ENCODE data around the gene NSRP1. TPM values are rescaled to one million over a fixed set of nuclear protein-coding genes. Genes with fewer than 3 reads are reported as not detected.
A peak's percentile ranks its signal among the peaks of the same experiment; 100 is the strongest.

The NSRP1 gene
- total RNA-seq, 1 experiment from 2014 or later = 22.8 TPM

DNA sequence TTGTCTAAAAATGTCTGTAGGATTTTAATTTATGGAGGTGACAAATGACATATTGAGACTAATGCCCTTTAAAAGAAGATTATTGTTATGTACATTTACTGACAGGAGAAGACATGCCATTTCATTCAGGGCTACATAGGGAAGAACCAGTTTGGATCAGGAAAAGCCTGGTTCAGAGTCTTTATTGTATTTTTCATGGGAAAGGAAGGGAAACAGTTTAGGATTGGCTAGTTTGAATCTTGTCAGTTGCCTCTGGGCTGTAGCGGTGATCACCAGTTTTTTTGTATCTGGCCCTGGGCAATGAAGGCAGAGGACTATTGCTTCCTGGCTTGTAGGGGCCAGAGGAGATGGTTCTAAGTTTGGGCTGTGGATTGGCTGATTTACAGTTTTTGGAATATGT, 31.8 kb downstream of the NSRP1 start:
- Mint-ChIP-seq H3K4me3 (no peak overlapping the region), H3K4me1 (peaks cover 8% of the 10 kb centered on the region), H3K27me3 (ENCODE audit: low read depth) (no peaks in the 10 kb centered on the region), H3K36me3 (0 out of 2 replicates have a peak, but pooled peaks cover 2% of the 10 kb centered on the region), H3K27ac (peak overlapping the region; percentile 33), H3K9me3 (no peaks in the 10 kb centered on the region)
- CTCF ChIA-PET = interaction anchor here (1.1 kb wide), 1 partner anchor 23 kb away, joined by 4 read pairs; no protein-coding TSS in a partner anchor
- TF ChIP-seq, protein P1, sequence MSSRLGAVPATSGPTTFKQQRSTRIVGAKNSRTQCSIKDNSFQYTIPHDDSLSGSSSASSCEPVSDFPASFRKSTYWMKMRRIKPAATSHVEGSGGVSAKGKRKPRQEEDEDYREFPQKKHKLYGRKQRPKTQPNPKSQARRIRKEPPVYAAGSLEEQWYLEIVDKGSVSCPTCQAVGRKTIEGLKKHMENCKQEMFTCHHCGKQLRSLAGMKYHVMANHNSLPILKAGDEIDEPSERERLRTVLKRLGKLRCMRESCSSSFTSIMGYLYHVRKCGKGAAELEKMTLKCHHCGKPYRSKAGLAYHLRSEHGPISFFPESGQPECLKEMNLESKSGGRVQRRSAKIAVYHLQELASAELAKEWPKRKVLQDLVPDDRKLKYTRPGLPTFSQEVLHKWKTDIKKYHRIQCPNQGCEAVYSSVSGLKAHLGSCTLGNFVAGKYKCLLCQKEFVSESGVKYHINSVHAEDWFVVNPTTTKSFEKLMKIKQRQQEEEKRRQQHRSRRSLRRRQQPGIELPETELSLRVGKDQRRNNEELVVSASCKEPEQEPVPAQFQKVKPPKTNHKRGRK (CRISPR knock-in tag; IDR thresholded peaks at IDR 0.05; ENCODE audit: borderline replicate concordance) = no peak
- TF ChIP-seq OVOL2 (CRISPR knock-in tag; IDR thresholded peaks at IDR 0.05; ENCODE audit: borderline replicate concordance) (no peak), CTCF (IDR thresholded peaks at IDR 0.05) (no peak), MXD4 (CRISPR knock-in tag; IDR thresholded peaks at IDR 0.05; ENCODE audit: borderline replicate concordance) (no peak), SOX15 (CRISPR knock-in tag; IDR thresholded peaks at IDR 0.05) (no peak), NR1H2 (CRISPR knock-in tag; IDR thresholded peaks at IDR 0.05) (no peak), EMX1 (CRISPR knock-in tag; IDR thresholded peaks at IDR 0.05) (no peak), E2F4 (CRISPR knock-in tag; IDR thresholded peaks at IDR 0.05; ENCODE audit: borderline replicate concordance, low read depth) (no peak)
- TF ChIP-seq, protein P2, sequence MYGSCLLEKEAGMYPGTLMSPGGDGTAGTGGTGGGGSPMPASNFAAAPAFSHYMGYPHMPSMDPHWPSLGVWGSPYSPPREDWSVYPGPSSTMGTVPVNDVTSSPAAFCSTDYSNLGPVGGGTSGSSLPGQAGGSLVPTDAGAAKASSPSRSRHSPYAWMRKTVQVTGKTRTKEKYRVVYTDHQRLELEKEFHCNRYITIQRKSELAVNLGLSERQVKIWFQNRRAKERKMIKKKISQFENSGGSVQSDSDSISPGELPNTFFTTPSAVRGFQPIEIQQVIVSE (CRISPR knock-in tag; IDR thresholded peaks at IDR 0.05; ENCODE audit: borderline replicate concordance) = no peak
- TF ChIP-seq, protein P3, sequence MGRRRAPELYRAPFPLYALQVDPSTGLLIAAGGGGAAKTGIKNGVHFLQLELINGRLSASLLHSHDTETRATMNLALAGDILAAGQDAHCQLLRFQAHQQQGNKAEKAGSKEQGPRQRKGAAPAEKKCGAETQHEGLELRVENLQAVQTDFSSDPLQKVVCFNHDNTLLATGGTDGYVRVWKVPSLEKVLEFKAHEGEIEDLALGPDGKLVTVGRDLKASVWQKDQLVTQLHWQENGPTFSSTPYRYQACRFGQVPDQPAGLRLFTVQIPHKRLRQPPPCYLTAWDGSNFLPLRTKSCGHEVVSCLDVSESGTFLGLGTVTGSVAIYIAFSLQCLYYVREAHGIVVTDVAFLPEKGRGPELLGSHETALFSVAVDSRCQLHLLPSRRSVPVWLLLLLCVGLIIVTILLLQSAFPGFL (CRISPR knock-in tag; IDR thresholded peaks at IDR 0.05; ENCODE audit: borderline replicate concordance) = no peak
- POLR2A ChIA-PET = interaction anchor here (1.0 kb wide), 1 partner anchor 15 kb away, joined by 3 read pairs; no protein-coding TSS in a partner anchor
- ATAC-seq = no peak
- no peak for DNase-seq (ENCODE audit: low spot score)

DNA sequence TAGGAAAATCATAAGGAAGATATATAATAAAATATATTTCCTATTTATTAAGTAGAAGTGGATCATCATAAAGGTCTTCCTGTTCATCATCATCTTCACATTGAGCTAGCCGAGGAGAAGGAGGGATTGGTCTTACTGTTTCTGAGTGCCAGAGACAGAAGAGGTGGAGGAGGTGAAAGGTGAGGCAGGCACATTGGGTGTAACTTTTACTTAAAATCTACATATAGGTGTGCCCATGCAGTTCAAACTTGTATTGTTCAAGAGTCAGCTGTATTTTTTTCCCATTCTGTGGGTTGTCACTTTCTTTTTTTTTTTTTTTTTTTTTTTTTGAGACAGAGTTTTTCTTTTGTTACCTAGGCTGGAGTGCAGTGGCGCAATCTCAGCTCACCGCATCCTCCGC, 34.9 kb downstream of the NSRP1 start:
- no peaks in the 10 kb centered on the region for H3K27me3 Mint-ChIP-seq (ENCODE audit: low read depth)
- ChIA-PET POLR2A (interaction anchor here (0.7 to 1.0 kb wide), 2 partner anchors 34 to 52 kb away, joined by 3 to 5 read pairs; no protein-coding TSS in a partner anchor), CTCF (interaction anchor here (0.7 to 1.3 kb wide), 2 partner anchors 26 to 782 kb away, joined by 3 read pairs; no protein-coding TSS in a partner anchor)
- TF ChIP-seq MYBL2 (CRISPR knock-in tag; IDR thresholded peaks at IDR 0.05) (no peak), EMX1 (CRISPR knock-in tag; IDR thresholded peaks at IDR 0.05) (no peak), HMGA2 (CRISPR knock-in tag; IDR thresholded peaks at IDR 0.05) (no peak), NR1H2 (CRISPR knock-in tag; IDR thresholded peaks at IDR 0.05) (no peak), CBFB (CRISPR knock-in tag; IDR thresholded peaks at IDR 0.05; ENCODE audit: low read depth) (no peak), ESRRA (CRISPR knock-in tag; IDR thresholded peaks at IDR 0.05; ENCODE audit: borderline replicate concordance) (no peak), ZNF138 (CRISPR knock-in tag; conservative IDR thresholded peaks at IDR 0.05) (no peak)
- TF ChIP-seq, protein P4, sequence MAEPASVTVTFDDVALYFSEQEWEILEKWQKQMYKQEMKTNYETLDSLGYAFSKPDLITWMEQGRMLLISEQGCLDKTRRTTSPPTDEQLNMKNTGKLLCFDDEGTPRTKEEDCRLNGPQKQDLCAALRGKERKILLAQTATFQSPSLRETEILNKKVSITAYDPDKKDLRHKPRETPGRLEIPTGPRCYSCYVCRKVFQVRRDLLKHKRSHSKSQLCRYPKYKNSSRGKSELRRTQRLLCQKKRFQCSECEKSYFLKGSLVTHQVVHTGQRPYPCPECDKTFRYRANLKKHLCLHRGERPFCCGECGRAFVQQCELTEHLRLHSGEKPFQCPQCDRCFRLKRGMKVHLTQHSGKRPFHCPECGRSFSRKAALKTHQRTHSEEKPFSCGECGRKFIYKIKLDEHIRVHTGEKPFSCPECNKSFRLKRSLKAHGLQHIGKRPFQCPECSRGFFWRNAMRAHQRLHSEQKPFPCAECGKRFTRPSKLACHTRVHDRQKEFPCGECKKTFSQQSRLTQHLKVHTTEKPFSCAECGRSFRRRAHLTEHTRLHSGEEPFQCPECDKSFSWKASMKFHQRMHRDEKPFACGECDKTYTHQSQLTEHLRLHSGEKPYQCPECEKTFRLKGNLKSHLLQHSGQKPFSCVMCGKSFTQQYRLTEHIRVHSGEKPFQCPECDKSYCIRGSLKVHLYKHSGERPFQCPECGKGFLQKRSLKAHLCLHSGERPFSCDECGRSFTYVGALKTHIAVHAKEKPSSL (CRISPR knock-in tag; conservative IDR thresholded peaks at IDR 0.05) = no peak
- TF ChIP-seq, protein P5, sequence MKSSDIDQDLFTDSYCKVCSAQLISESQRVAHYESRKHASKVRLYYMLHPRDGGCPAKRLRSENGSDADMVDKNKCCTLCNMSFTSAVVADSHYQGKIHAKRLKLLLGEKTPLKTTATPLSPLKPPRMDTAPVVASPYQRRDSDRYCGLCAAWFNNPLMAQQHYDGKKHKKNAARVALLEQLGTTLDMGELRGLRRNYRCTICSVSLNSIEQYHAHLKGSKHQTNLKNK (CRISPR knock-in tag; IDR thresholded peaks at IDR 0.05) = no peak
- TF ChIP-seq, protein P6, sequence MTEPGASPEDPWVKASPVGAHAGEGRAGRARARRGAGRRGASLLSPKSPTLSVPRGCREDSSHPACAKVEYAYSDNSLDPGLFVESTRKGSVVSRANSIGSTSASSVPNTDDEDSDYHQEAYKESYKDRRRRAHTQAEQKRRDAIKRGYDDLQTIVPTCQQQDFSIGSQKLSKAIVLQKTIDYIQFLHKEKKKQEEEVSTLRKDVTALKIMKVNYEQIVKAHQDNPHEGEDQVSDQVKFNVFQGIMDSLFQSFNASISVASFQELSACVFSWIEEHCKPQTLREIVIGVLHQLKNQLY (CRISPR knock-in tag; IDR thresholded peaks at IDR 0.05) = no peak
- H3K4me1 Mint-ChIP-seq = peaks cover 8% of the 10 kb centered on the region
- 0 out of 2 replicates have a peak, but pooled peaks cover 2% of the 10 kb centered on the region for H3K36me3 Mint-ChIP-seq
- H3K9me3 Mint-ChIP-seq = no peaks in the 10 kb centered on the region
- DNase-seq (ENCODE audit: low spot score) = no peak
- H3K27ac Mint-ChIP-seq = no peak overlapping the region
- H3K4me3 Mint-ChIP-seq = no peak overlapping the region
- ATAC-seq = no peak
